Caco-2 (cell line): Measurements from ENCODE around the gene EHMT1. TPM values are rescaled to one million over a fixed set of nuclear protein-coding genes. Genes with fewer than 3 reads are reported as not detected.

ENCODE experiments used
- BruUV-seq: library from RNA; stranded (reverse); fragments of 400-500 nt; replicated peaks from 2 replicates; lab custom pipeline; 2021; lab: Mats Ljungman, UMichigan
- CTCF ChIA-PET: fragments of 300-600 bp; sonication (Branson Sonifier 250); formaldehyde crosslinking; loops from one replicate; lab custom pipeline; 2022; ENCODE audit warnings: antibody characterized with exemption; lab: Charles Lee
- POLR2A ChIA-PET: fragments of 300-600 bp; sonication (Branson Sonifier 250); formaldehyde crosslinking; loops from one replicate; lab custom pipeline; 2022; ENCODE audit warnings: antibody characterized with exemption; lab: Charles Lee
- DNase-seq, 2 experiments: peaks; one replicate each; pipeline versions ENCODE4 v3.0.0 to v3.0.0-alpha.2; 2020 to 2022
- H3K27me3 ChIP-seq: replicated peaks from 2 replicates; pipeline ENCODE4 v1.6.0; 2011; ENCODE audit warnings: low read length; ENCODE audit not compliant: control insufficient read depth, insufficient read depth
- H3K36me3 ChIP-seq: 2 replicates; pipeline ENCODE4 v1.5.1; 2011; ENCODE audit warnings: low read length; ENCODE audit not compliant: control insufficient read depth, insufficient read depth
- H3K4me1 ChIP-seq: fragments of 250-450 bp; sonication (Bioruptor Pico); 2 replicates; pipeline ENCODE4 v1.5.1; 2020; ENCODE audit warnings: mild to moderate bottlenecking
- H3K4me3 ChIP-seq: 2 replicates; pipeline ENCODE4 v1.5.1; 2011; ENCODE audit warnings: low read depth, mild to moderate bottlenecking, control low read depth, low read length
- H3K9me3 ChIP-seq: fragments of 250-450 bp; sonication (Bioruptor Pico); 2 replicates; pipeline ENCODE4 v1.5.1; 2020; ENCODE audit warnings: mild to moderate bottlenecking, moderate library complexity
- H3K27ac Mint-ChIP-seq: one replicate; pipeline ENCODE4 v1.8.0; 2022; ENCODE audit warnings: mixed read lengths; ENCODE audit not compliant: unreplicated experiment
- H3K27me3 Mint-ChIP-seq: one replicate; pipeline ENCODE4 v1.8.0; 2022; ENCODE audit warnings: mixed read lengths; ENCODE audit not compliant: insufficient read depth, unreplicated experiment
- H3K36me3 Mint-ChIP-seq: one replicate; pipeline ENCODE4 v1.8.0; 2022; ENCODE audit warnings: mild to moderate bottlenecking, mixed read lengths; ENCODE audit not compliant: insufficient read depth, unreplicated experiment
- H3K4me1 Mint-ChIP-seq: one replicate; pipeline ENCODE4 v1.8.0; 2022; ENCODE audit warnings: low read depth, mixed read lengths; ENCODE audit not compliant: unreplicated experiment
- H3K4me3 Mint-ChIP-seq: one replicate; pipeline ENCODE4 v1.8.0; 2022; ENCODE audit warnings: mild to moderate bottlenecking, moderate library complexity, mixed read lengths; ENCODE audit not compliant: unreplicated experiment
- H3K9me3 Mint-ChIP-seq: one replicate; pipeline ENCODE4 v1.8.0; 2022; ENCODE audit warnings: mixed read lengths; ENCODE audit not compliant: unreplicated experiment
- CTCF ChIP-seq, 2 experiments: fragments of 200-600 bp in 1 of 2; IDR thresholded peaks; 1 replicate in 1 of 2; 2 replicates in 1 of 2; pipeline versions ENCODE4 v1.5.1 to v1.8.0; 2011 to 2022; ENCODE audit warnings: antibody characterized with exemption in 1 of 2, control low read depth in 1 of 2, inconsistent platforms in 1 of 2, low read depth in 1 of 2, low read length in 1 of 2, mild to moderate bottlenecking in 1 of 2, moderate library complexity in 1 of 2; ENCODE audit not compliant: insufficient read depth in 1 of 2, severe bottlenecking in 1 of 2, unreplicated experiment in 1 of 2
- intact Hi-C: fragments of 100-400 bp; cut with micrococcal nuclease; formaldehyde crosslinking; loops from one replicate; pipeline ENCODE4 v1.10.0; 2022; ENCODE audit not compliant: unreplicated experiment
- total RNA-seq: library from RNA; stranded (reverse); gene quantifications from 2 replicates; pipeline ENCODE4 v1.2.3, GENCODE V29; 2022

EHMT1 gene
- total RNA-seq, 1 experiment from 2014 or later, result 92.9 TPM

- Histone ChIP-seq H3K36me3 (peaks cover 3% of the 10 kb centered on the region; the same call in 1 of the 2 replicates), H3K9me3 (peaks cover 9% of the 10 kb centered on the region), H3K4me1 (no peaks in the 10 kb centered on the region), H3K4me3 (no peak overlapping the region), H3K27me3 (no peaks in the 10 kb centered on the region)
- ChIA-PET CTCF (no interaction called here), POLR2A (no interaction called here)
- no TSS peak for BruUV-seq
- no peaks in the 10 kb centered on the region for H3K4me1 Mint-ChIP-seq
- no peaks in the 10 kb centered on the region for H3K27me3 Mint-ChIP-seq
- intact Hi-C loops, result no loop called here
- TF ChIP-seq CTCF (IDR thresholded peaks at IDR 0.05; ENCODE audit: insufficient read depth in 1 of 2, low read depth in 1 of 2, low read length in 1 of 2, severe bottlenecking in 1 of 2, unreplicated experiment in 1 of 2), result no peak
- peaks cover 71% of the 10 kb centered on the region for H3K36me3 Mint-ChIP-seq
- peaks cover 17% of the 10 kb centered on the region for H3K9me3 Mint-ChIP-seq
- peak in 1 of 2 experiments; percentile 8 for DNase-seq
- H3K4me3 Mint-ChIP-seq, result no peak overlapping the region
- H3K27ac Mint-ChIP-seq, result no peak overlapping the region
Observed at GRCh38 chr9:137823986-137824771, 205.4 kb downstream of the EHMT1 start.

- Histone ChIP-seq H3K4me3 (no peak overlapping the region), H3K27me3 (no peaks in the 10 kb centered on the region), H3K4me1 (no peaks in the 10 kb centered on the region), H3K36me3 (0 out of 2 replicates have a peak, but pooled peaks cover 1% of the 10 kb centered on the region), H3K9me3 (peaks cover 9% of the 10 kb centered on the region)
- TF ChIP-seq CTCF (IDR thresholded peaks at IDR 0.05; ENCODE audit: insufficient read depth in 1 of 2, low read depth in 1 of 2, low read length in 1 of 2, severe bottlenecking in 1 of 2, unreplicated experiment in 1 of 2), result no peak
- Mint-ChIP-seq H3K9me3 (peaks cover 17% of the 10 kb centered on the region), H3K27ac (no peak overlapping the region), H3K36me3 (peaks cover 66% of the 10 kb centered on the region), H3K4me3 (no peak overlapping the region), H3K27me3 (no peaks in the 10 kb centered on the region), H3K4me1 (no peaks in the 10 kb centered on the region)
- ChIA-PET CTCF (no interaction called here), POLR2A (no interaction called here)
- no TSS peak for BruUV-seq
- intact Hi-C loops, result no loop called here
- no peak for DNase-seq
Observed at GRCh38 chr9:137825324-137825989, 206.7 kb downstream of the EHMT1 start.

GRCh38 chr9:137827908-137828526 lies 209.2 kb downstream of the EHMT1 start:
- peaks cover 63% of the 10 kb centered on the region for H3K36me3 Mint-ChIP-seq
- no peaks in the 10 kb centered on the region for H3K4me1 Mint-ChIP-seq
- no peak overlapping the region for H3K27ac Mint-ChIP-seq
- ChIA-PET CTCF (no interaction called here), POLR2A (no interaction called here)
- no peaks in the 10 kb centered on the region for H3K4me1 ChIP-seq
- no peaks in the 10 kb centered on the region; the same call in 1 of the 2 replicates for H3K9me3 ChIP-seq
- no peaks in the 10 kb centered on the region for H3K27me3 Mint-ChIP-seq
- peaks cover 1% of the 10 kb centered on the region; the same call in 1 of the 2 replicates for H3K36me3 ChIP-seq
- H3K4me3 ChIP-seq, result no peak overlapping the region
- intact Hi-C loops, result no loop called here
- H3K27me3 ChIP-seq, result no peaks in the 10 kb centered on the region
- H3K9me3 Mint-ChIP-seq, result peaks cover 9% of the 10 kb centered on the region
- H3K4me3 Mint-ChIP-seq, result no peak overlapping the region
- TF ChIP-seq CTCF (IDR thresholded peaks at IDR 0.05; ENCODE audit: insufficient read depth in 1 of 2, low read depth in 1 of 2, low read length in 1 of 2, severe bottlenecking in 1 of 2, unreplicated experiment in 1 of 2), result no peak
- DNase-seq, result no peak
- no TSS peak for BruUV-seq
